A549 (cell line): ENCODE results near the gene C6orf141. TPM values are rescaled to one million over a fixed set of nuclear protein-coding genes. Genes with fewer than 3 reads are reported as not detected.

Experiments used
- ATAC-seq, 2 experiments: fragments of 200-7000 bp in 1 of 2; fragments of >200 bp in 1 of 2; cut with Nextera tagmentation in 1 of 2; cut with Tn5 transposase in 1 of 2; 3 replicates each; pipeline versions ENCODE4 v1.8.0 to v1.9.1; 2018 to 2020; ENCODE audit warnings: mild to moderate bottlenecking in 1 of 2, moderate library complexity in 1 of 2
- CTCF ChIA-PET: fragments of 300-600 bp; sonication (Branson Sonifier 250); formaldehyde crosslinking; extraction: SDS; loops from one replicate; lab custom pipeline; 2021; ENCODE audit warnings: antibody characterized with exemption, inconsistent platforms; lab: Yijun Ruan, JAX
- POLR2A ChIA-PET: fragments of 350-600 bp; formaldehyde crosslinking; extraction: SDS; loops from one replicate; lab custom pipeline; 2021; ENCODE audit warnings: antibody characterized with exemption, inconsistent platforms; lab: Yijun Ruan, JAX
- DNase-seq, 2 experiments: peaks; one replicate each; pipeline versions ENCODE4 v3.0.0 to v3.0.0-alpha.2; 2011 to 2016; ENCODE audit warnings: low read depth in 1 of 2, low spot score in 1 of 2
- FAIRE-seq: peaks from 2 replicates; lab custom pipeline; 2011; peaks lifted over from hg19 to GRCh38; lab: Jason Lieb, UNC
- H3K27ac ChIP-seq, 2 experiments: fragments of >200 bp; sonication (Bioruptor Twin); formaldehyde crosslinking; 3 replicates each; pipeline ENCODE4 v1.5.1; 2016 to 2017
- H3K4me1 ChIP-seq: fragments of >200 bp; sonication (Bioruptor Twin); formaldehyde crosslinking; 3 replicates; pipeline ENCODE4 v1.6.1; 2016
- H3K4me2 ChIP-seq: fragments of >200 bp; sonication (Bioruptor Twin); formaldehyde crosslinking; 3 replicates; pipeline ENCODE4 v1.6.1; 2016
- H3K4me3 ChIP-seq: fragments of >200 bp; sonication (Bioruptor Twin); formaldehyde crosslinking; 3 replicates; pipeline ENCODE4 v1.5.1; 2016
- H3K9me3 ChIP-seq: fragments of >200 bp; sonication (Bioruptor Twin); formaldehyde crosslinking; 3 replicates; pipeline ENCODE4 v1.6.1; 2016
- CBX2 ChIP-seq: fragments of 200-600 bp; sonication (generic); IDR thresholded peaks from 2 replicates; pipeline ENCODE4 v1.6.1; 2016; ENCODE audit warnings: low read depth, mild to moderate bottlenecking, borderline replicate concordance
- CEBPB ChIP-seq, 2 experiments: fragments of >200 bp in 1 of 2; sonication (Bioruptor Twin) in 1 of 2; formaldehyde crosslinking in 1 of 2; IDR thresholded peaks; 2 replicates each; pipeline ENCODE4 v1.6.1; 2012 to 2016
- E2F6 ChIP-seq: IDR thresholded peaks from 2 replicates; pipeline ENCODE4 v1.6.1; 2012; ENCODE audit warnings: low read depth, borderline replicate concordance
- EHF ChIP-seq: fragments of 250-450 bp; sonication (Bioruptor Pico); IDR thresholded peaks from 2 replicates; pipeline ENCODE4 v1.5.0; 2020; ENCODE audit warnings: mild to moderate bottlenecking
- FOSB ChIP-seq: fragments of 250-450 bp; sonication (Bioruptor Pico); IDR thresholded peaks from 2 replicates; pipeline ENCODE4 v1.5.0; 2020; ENCODE audit warnings: mild to moderate bottlenecking, moderate library complexity
- FOXS1 ChIP-seq: fragments of 250-450 bp; sonication (Bioruptor Pico); IDR thresholded peaks from 2 replicates; pipeline ENCODE4 v1.5.0; 2020; ENCODE audit warnings: mild to moderate bottlenecking, moderate library complexity
- JUN ChIP-seq, 2 experiments: fragments of >200 bp; sonication (Bioruptor Twin); formaldehyde crosslinking; IDR thresholded peaks; 2 replicates in 1 of 2; 3 replicates in 1 of 2; pipeline ENCODE4 v1.6.1; 2016 to 2017
- JUNB ChIP-seq: fragments of >200 bp; sonication (Bioruptor Twin); formaldehyde crosslinking; IDR thresholded peaks from 2 replicates; pipeline ENCODE4 v1.6.1; 2016
- KDM1A ChIP-seq: fragments of 200-600 bp; sonication (generic); IDR thresholded peaks from 2 replicates; pipeline ENCODE4 v1.6.1; 2016; ENCODE audit warnings: low read depth, mild to moderate bottlenecking
- KDM5A ChIP-seq: fragments of 200-600 bp; sonication (generic); IDR thresholded peaks from 2 replicates; pipeline ENCODE4 v1.6.1; 2016; ENCODE audit warnings: antibody characterized with exemption, mild to moderate bottlenecking
- MAFK ChIP-seq: fragments of 450-650 bp; IDR thresholded peaks from 2 replicates; pipeline ENCODE4 v1.6.1; 2014; ENCODE audit not compliant: partially characterized antibody
- NPAS2 ChIP-seq: fragments of 250-450 bp; sonication (Bioruptor Pico); IDR thresholded peaks from 2 replicates; pipeline ENCODE4 v1.8.0; 2022; ENCODE audit warnings: mild to moderate bottlenecking, moderate library complexity, borderline replicate concordance
- POLR2A ChIP-seq: IDR thresholded peaks from 2 replicates; pipeline ENCODE4 v1.6.1; 2012; ENCODE audit warnings: mild to moderate bottlenecking, low read length
- RARB ChIP-seq: fragments of 250-450 bp; sonication (Bioruptor Pico); IDR thresholded peaks from 2 replicates; pipeline ENCODE4 v1.8.0; 2021; ENCODE audit warnings: mild to moderate bottlenecking, moderate library complexity
- SREBF2 ChIP-seq: fragments of 450-650 bp; IDR thresholded peaks from 2 replicates; pipeline ENCODE4 v1.6.1; 2014; ENCODE audit warnings: mild to moderate bottlenecking, moderate library complexity
- TFCP2L1 ChIP-seq: fragments of 250-450 bp; sonication (Bioruptor Pico); IDR thresholded peaks from 2 replicates; pipeline ENCODE4 v1.5.0; 2021; ENCODE audit warnings: mild to moderate bottlenecking
- TP53 ChIP-seq: fragments of 250-450 bp; sonication (Bioruptor Pico); IDR thresholded peaks from 2 replicates; pipeline ENCODE4 v1.5.0; 2021; ENCODE audit warnings: mild to moderate bottlenecking, moderate library complexity
- ZC3H11A ChIP-seq: fragments of 450-650 bp; IDR thresholded peaks from 2 replicates; pipeline ENCODE4 v1.6.1; 2014; ENCODE audit warnings: antibody characterized with exemption, mild to moderate bottlenecking
- ZSCAN20 ChIP-seq: fragments of 250-450 bp; sonication (Bioruptor Pico); IDR thresholded peaks from 2 replicates; pipeline ENCODE4 v1.8.0; 2022; ENCODE audit warnings: mild to moderate bottlenecking, moderate library complexity
- WGBS: methylation state at CpG from one replicate; pipeline ENCODE4 v1.1.6; 2017; ENCODE audit errors: missing lambda C conversion rate; 5-methylcytosine and 5-hydroxymethylcytosine counted together
- polyA minus RNA-seq: library from RNA; depleted of rRNA, polyadenylated mRNA; stranded (reverse); fragments of >200 nt; gene quantifications from 2 replicates; pipeline ENCODE4 v1.2.3, GENCODE V29; 2011; rRNA and poly(A)+ RNA removed
- polyA plus RNA-seq, 4 experiments: library from polyadenylated mRNA; depleted of rRNA in 3 of 4; stranded (reverse); fragments of >200 nt; fragmentation: RNase III in 1 of 4; extraction: RNeasy Plus Mini Kit Qiagen cat#74134 plus additional on column Dnase treatment in 1 of 4; gene quantifications; 2 replicates in 3 of 4; 3 replicates in 1 of 4; pipeline ENCODE4 v1.2.3, GENCODE V29; 2011 to 2017
- TF ChIP-seq, protein P1 (sequence below): fragments of >200 bp; sonication (Bioruptor Twin); formaldehyde crosslinking; IDR thresholded peaks from 3 replicates; pipeline ENCODE4 v1.5.1; 2016
- TF ChIP-seq, protein P2 (sequence below): fragments of 450-650 bp; IDR thresholded peaks from 2 replicates; pipeline ENCODE4 v1.6.1; 2014; ENCODE audit warnings: antibody characterized with exemption
- TF ChIP-seq, protein P3 (sequence below): IDR thresholded peaks from 2 replicates; pipeline ENCODE4 v1.6.1; 2012
- TF ChIP-seq, protein P4 (sequence below): fragments of >200 bp; sonication (Bioruptor Twin); formaldehyde crosslinking; IDR thresholded peaks from 3 replicates; pipeline ENCODE4 v1.6.1; 2016
- TF ChIP-seq, protein P5 (sequence below): fragments of 150-350 bp; IDR thresholded peaks from 2 replicates; pipeline ENCODE4 v1.6.1; 2014; ENCODE audit warnings: low read depth, mild to moderate bottlenecking, low read length
- TF ChIP-seq, protein P6 (sequence below): fragments of 250-450 bp; sonication (Bioruptor Pico); IDR thresholded peaks from 2 replicates; pipeline ENCODE4 v1.5.0; 2021; ENCODE audit warnings: mild to moderate bottlenecking, moderate library complexity, borderline replicate concordance

Gene C6orf141
- 20.5 and 24.9 TPM in 2 replicates for polyA plus RNA-seq (2011; rRNA removed)
- 11.0 and 12.8 TPM in 2 replicates for polyA plus RNA-seq (2012; cell fraction: cytosol; rRNA removed)
- 50.8 and 65.7 TPM in 2 replicates for polyA plus RNA-seq (2012; cell fraction: nucleus; rRNA removed)
- polyA plus RNA-seq (2017; fragmentation: RNase III; extraction: RNeasy Plus Mini Kit Qiagen cat#74134 plus additional on column Dnase treatment), result 29.9 to 34.4 TPM (median 33.2 TPM) in 3 replicates
- 6.0 and 8.4 TPM in 2 replicates for polyA minus RNA-seq

DNA sequence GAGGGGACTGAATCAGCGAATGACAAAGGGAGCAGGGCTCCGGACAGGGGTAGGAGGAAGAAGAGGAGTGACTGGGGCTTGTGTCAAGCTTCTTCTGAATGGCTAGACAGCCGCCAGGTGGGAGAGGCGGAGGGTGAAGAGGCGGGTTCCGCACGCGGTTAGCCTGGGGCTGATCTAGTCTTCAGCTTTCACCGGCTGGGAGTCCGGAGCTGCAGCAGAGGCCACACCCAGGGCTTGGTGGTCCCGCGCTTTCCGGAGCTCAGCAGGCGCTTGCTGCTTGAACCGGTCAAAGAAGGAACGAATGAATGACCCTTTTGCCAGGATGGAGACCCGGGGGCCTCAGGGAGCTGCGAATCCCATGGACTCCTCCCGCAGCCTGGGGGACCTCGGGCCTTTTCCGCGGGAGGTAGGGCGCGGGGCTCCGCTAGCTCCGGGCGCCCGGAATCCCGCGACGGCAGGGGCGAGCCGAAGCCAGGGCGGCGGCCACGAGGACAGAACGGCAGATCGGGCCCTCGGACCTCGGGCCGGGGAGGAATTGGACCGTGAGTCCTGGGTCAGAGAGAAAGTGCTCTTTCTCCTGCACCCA, at the start of gene C6orf141:
TSS of gene C6orf141 (plus strand) at position 177 of the 586 bp plus-strand sequence. CDS start at position 302, 125 bp downstream.
- 0% methylated on average over 9 of the region's 42 CpGs for WGBS
- peak within 1 kb of the TSS; percentile 65 for H3K4me3 ChIP-seq
- H3K4me2 ChIP-seq, result peak within 1 kb of the TSS; percentile 85
- ChIA-PET POLR2A (interaction anchor here (3.0 kb wide), 1 partner anchor 9 kb away, joined by 20 read pairs; no protein-coding TSS in a partner anchor), CTCF (interaction anchor here (1.5 to 7.9 kb wide), 4 partner anchors 16 to 61 kb away, joined by 3 to 70 read pairs (median 8); no protein-coding TSS in a partner anchor)
- FAIRE-seq (no peak), DNase-seq (peak; percentile 60 to 65), ATAC-seq (peak; percentile 91 to 92)
- H3K4me1 ChIP-seq, result peaks cover 36% of the 10 kb centered on the region
- no peak for TF ChIP-seq NPAS2 (CRISPR knock-in tag)
- TF ChIP-seq ZSCAN20 (CRISPR knock-in tag), result no peak
- no peak for TF ChIP-seq ZC3H11A
- no peak for TF ChIP-seq EHF (CRISPR knock-in tag)
- no peak for TF ChIP-seq KDM5A
- TF ChIP-seq, protein P1, sequence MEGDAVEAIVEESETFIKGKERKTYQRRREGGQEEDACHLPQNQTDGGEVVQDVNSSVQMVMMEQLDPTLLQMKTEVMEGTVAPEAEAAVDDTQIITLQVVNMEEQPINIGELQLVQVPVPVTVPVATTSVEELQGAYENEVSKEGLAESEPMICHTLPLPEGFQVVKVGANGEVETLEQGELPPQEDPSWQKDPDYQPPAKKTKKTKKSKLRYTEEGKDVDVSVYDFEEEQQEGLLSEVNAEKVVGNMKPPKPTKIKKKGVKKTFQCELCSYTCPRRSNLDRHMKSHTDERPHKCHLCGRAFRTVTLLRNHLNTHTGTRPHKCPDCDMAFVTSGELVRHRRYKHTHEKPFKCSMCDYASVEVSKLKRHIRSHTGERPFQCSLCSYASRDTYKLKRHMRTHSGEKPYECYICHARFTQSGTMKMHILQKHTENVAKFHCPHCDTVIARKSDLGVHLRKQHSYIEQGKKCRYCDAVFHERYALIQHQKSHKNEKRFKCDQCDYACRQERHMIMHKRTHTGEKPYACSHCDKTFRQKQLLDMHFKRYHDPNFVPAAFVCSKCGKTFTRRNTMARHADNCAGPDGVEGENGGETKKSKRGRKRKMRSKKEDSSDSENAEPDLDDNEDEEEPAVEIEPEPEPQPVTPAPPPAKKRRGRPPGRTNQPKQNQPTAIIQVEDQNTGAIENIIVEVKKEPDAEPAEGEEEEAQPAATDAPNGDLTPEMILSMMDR, result no peak
- TF ChIP-seq MAFK, result no peak
- no peak for TF ChIP-seq FOSB (CRISPR knock-in tag)
- TF ChIP-seq, protein P2, sequence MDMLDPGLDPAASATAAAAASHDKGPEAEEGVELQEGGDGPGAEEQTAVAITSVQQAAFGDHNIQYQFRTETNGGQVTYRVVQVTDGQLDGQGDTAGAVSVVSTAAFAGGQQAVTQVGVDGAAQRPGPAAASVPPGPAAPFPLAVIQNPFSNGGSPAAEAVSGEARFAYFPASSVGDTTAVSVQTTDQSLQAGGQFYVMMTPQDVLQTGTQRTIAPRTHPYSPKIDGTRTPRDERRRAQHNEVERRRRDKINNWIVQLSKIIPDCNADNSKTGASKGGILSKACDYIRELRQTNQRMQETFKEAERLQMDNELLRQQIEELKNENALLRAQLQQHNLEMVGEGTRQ, result no peak
- peak; percentile 50 for TF ChIP-seq POLR2A
- TF ChIP-seq RARB (CRISPR knock-in tag), result no peak
- TF ChIP-seq E2F6, result peak; percentile 78; the same call in 1 of the 2 replicates
- no peak for TF ChIP-seq FOXS1 (CRISPR knock-in tag)
- TF ChIP-seq, protein P3, sequence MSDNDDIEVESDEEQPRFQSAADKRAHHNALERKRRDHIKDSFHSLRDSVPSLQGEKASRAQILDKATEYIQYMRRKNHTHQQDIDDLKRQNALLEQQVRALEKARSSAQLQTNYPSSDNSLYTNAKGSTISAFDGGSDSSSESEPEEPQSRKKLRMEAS, result peak; percentile 15; the same call in 1 of the 2 replicates
- TF ChIP-seq JUN (IDR thresholded peaks at IDR 0.05), result peak; percentile 45 to 66; a peak in 2 of 5 replicates
- TF ChIP-seq KDM1A, result no peak
- TF ChIP-seq, protein P4, sequence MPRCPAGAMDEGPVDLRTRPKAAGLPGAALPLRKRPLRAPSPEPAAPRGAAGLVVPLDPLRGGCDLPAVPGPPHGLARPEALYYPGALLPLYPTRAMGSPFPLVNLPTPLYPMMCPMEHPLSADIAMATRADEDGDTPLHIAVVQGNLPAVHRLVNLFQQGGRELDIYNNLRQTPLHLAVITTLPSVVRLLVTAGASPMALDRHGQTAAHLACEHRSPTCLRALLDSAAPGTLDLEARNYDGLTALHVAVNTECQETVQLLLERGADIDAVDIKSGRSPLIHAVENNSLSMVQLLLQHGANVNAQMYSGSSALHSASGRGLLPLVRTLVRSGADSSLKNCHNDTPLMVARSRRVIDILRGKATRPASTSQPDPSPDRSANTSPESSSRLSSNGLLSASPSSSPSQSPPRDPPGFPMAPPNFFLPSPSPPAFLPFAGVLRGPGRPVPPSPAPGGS, result 0 out of 3 replicates have a peak, but pooled peaks have one; percentile 37
- H3K9me3 ChIP-seq, result no peaks in the 10 kb centered on the region
- peak within 1 kb of the TSS; percentile 87 to 94 for H3K27ac ChIP-seq

- H3K4me1 ChIP-seq, result 0 out of 3 replicates have a peak, but pooled peaks cover 6% of the 10 kb centered on the region
- H3K4me3 ChIP-seq, result no peak overlapping the region
- no peaks in the 10 kb centered on the region for H3K9me3 ChIP-seq
- ChIA-PET CTCF (no interaction called here), POLR2A (no interaction called here)
- 82% methylated on average over 5 of the region's 5 CpGs for WGBS
- ATAC-seq (no peak), FAIRE-seq (no peak), DNase-seq (no peak)
- H3K27ac ChIP-seq, result no peak overlapping the region
- H3K4me2 ChIP-seq, result no peak overlapping the region
- no peak for TF ChIP-seq CBX2
- no peak for TF ChIP-seq CEBPB (IDR thresholded peaks at IDR 0.05)
- TF ChIP-seq, protein P5, sequence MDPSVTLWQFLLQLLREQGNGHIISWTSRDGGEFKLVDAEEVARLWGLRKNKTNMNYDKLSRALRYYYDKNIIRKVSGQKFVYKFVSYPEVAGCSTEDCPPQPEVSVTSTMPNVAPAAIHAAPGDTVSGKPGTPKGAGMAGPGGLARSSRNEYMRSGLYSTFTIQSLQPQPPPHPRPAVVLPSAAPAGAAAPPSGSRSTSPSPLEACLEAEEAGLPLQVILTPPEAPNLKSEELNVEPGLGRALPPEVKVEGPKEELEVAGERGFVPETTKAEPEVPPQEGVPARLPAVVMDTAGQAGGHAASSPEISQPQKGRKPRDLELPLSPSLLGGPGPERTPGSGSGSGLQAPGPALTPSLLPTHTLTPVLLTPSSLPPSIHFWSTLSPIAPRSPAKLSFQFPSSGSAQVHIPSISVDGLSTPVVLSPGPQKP, result no peak
- TF ChIP-seq ZSCAN20 (CRISPR knock-in tag), result no peak
- no peak for TF ChIP-seq TP53 (CRISPR knock-in tag)
- no peak for TF ChIP-seq TFCP2L1 (CRISPR knock-in tag)
- TF ChIP-seq, protein P6, sequence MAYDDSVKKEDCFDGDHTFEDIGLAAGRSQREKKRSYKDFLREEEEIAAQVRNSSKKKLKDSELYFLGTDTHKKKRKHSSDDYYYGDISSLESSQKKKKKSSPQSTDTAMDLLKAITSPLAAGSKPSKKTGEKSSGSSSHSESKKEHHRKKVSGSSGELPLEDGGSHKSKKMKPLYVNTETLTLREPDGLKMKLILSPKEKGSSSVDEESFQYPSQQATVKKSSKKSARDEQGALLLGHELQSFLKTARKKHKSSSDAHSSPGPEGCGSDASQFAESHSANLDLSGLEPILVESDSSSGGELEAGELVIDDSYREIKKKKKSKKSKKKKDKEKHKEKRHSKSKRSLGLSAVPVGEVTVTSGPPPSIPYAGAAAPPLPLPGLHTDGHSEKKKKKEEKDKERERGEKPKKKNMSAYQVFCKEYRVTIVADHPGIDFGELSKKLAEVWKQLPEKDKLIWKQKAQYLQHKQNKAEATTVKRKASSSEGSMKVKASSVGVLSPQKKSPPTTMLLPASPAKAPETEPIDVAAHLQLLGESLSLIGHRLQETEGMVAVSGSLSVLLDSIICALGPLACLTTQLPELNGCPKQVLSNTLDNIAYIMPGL (CRISPR knock-in tag), result no peak
- no peak for TF ChIP-seq SREBF2
- TF ChIP-seq JUNB, result no peak
These were observed 45.8 kb upstream of the C6orf141 start for GRCh38 chr6:49504666-49505065.
